HEK293 (cell line): ENCODE data around the gene AAK1.

Experiments used
- CTCF ChIA-PET: fragments of 350-600 bp; formaldehyde crosslinking; extraction: SDS; loops from one replicate; lab custom pipeline; 2021; ENCODE audit warnings: antibody characterized with exemption; lab: Yijun Ruan, JAX
- POLR2A ChIA-PET: fragments of 300-600 bp; formaldehyde crosslinking; extraction: SDS; loops from one replicate; lab custom pipeline; 2020; ENCODE audit warnings: antibody characterized with exemption, inconsistent platforms; lab: Yijun Ruan, JAX
- H3K27ac ChIP-seq: fragments of 200-500 bp; sonication (Bioruptor generic); 2 replicates; pipeline ENCODE4 v1.5.1; 2014; ENCODE audit warnings: low read depth, low read length, control low read depth, inconsistent platforms; ENCODE audit errors: extremely low read depth
- H3K36me3 ChIP-seq, 2 experiments: fragments of 200-500 bp in 1 of 2; sonication (Bioruptor generic) in 1 of 2; 1 replicate in 1 of 2; 2 replicates in 1 of 2; pipeline ENCODE4 v1.5.1; 2014 to 2017; ENCODE audit warnings: inconsistent platforms in 2 of 2, low read length in 2 of 2; ENCODE audit not compliant: control insufficient read depth in 2 of 2, insufficient read depth in 1 of 2
- H3K4me1 ChIP-seq: fragments of 200-500 bp; sonication (Bioruptor generic); 2 replicates; pipeline ENCODE4 v1.5.1; 2014; ENCODE audit warnings: mild to moderate bottlenecking, low read length, inconsistent platforms; ENCODE audit not compliant: control insufficient read depth, insufficient read depth
- H3K4me3 ChIP-seq: 2 replicates; pipeline ENCODE4 v1.5.1; 2011; ENCODE audit warnings: low read depth, mild to moderate bottlenecking, control low read depth, low read length, moderate library complexity
- H3K9me3 ChIP-seq: fragments of 200-500 bp; sonication (Bioruptor generic); 2 replicates; pipeline ENCODE4 v1.5.1; 2014; ENCODE audit warnings: low read depth, low read length, inconsistent platforms; ENCODE audit not compliant: control insufficient read depth, insufficient read depth
- BCL11B ChIP-seq: fragments of 450-650 bp; formaldehyde crosslinking; IDR thresholded peaks from 2 replicates; pipeline ENCODE4 v1.5.1; 2016; ENCODE audit warnings: low read depth, missing biosample characterization, missing genetic modification characterization
- EGR2 ChIP-seq: fragments of 450-650 bp; formaldehyde crosslinking; IDR thresholded peaks from 2 replicates; pipeline ENCODE4 v1.5.1; 2016; ENCODE audit warnings: low read depth, missing biosample characterization, missing genetic modification characterization
- GLI2 ChIP-seq: fragments of 450-650 bp; formaldehyde crosslinking; IDR thresholded peaks from 2 replicates; pipeline ENCODE4; 2017; ENCODE audit warnings: missing biosample characterization, missing genetic modification characterization, low read depth, borderline replicate concordance
- GLIS2 ChIP-seq: fragments of 450-650 bp; formaldehyde crosslinking; IDR thresholded peaks from 2 replicates; pipeline ENCODE4 v1.5.1; 2016; ENCODE audit warnings: missing biosample characterization, missing genetic modification characterization
- KLF16 ChIP-seq: fragments of 450-650 bp; formaldehyde crosslinking; IDR thresholded peaks from 2 replicates; pipeline ENCODE4 v1.5.1; 2017; ENCODE audit warnings: missing biosample characterization, missing genetic modification characterization
- PRDM6 ChIP-seq: fragments of 450-650 bp; formaldehyde crosslinking; IDR thresholded peaks from 2 replicates; pipeline ENCODE4 v1.5.1; 2017; ENCODE audit warnings: missing biosample characterization, missing genetic modification characterization
- REST ChIP-seq: fragments of 450-650 bp; formaldehyde crosslinking; IDR thresholded peaks from 2 replicates; pipeline ENCODE4 v1.5.1; 2016; ENCODE audit warnings: missing biosample characterization, missing genetic modification characterization
- SCRT1 ChIP-seq: fragments of 450-650 bp; formaldehyde crosslinking; IDR thresholded peaks from 2 replicates; pipeline ENCODE4 v1.5.1; 2016; ENCODE audit warnings: missing biosample characterization, missing genetic modification characterization, borderline replicate concordance
- SCRT2 ChIP-seq: fragments of 450-650 bp; formaldehyde crosslinking; IDR thresholded peaks from 2 replicates; pipeline ENCODE4 v1.5.1; 2016; ENCODE audit warnings: missing biosample characterization, missing genetic modification characterization
- ZBTB21 ChIP-seq: fragments of 450-650 bp; formaldehyde crosslinking; IDR thresholded peaks from 2 replicates; pipeline ENCODE4 v1.5.1; 2017; ENCODE audit warnings: missing biosample characterization, missing genetic modification characterization
- ZBTB7A ChIP-seq: fragments of 450-650 bp; formaldehyde crosslinking; IDR thresholded peaks from 2 replicates; pipeline ENCODE4 v1.5.1; 2016; ENCODE audit warnings: low read depth, missing biosample characterization, missing genetic modification characterization
- ZFP41 ChIP-seq: fragments of 450-650 bp; formaldehyde crosslinking; IDR thresholded peaks from 2 replicates; pipeline ENCODE4 v1.5.1; 2016; ENCODE audit warnings: missing biosample characterization, missing genetic modification characterization, borderline replicate concordance
- ZNF133 ChIP-seq: fragments of 450-650 bp; formaldehyde crosslinking; IDR thresholded peaks from 2 replicates; pipeline ENCODE4 v1.5.1; 2016; ENCODE audit warnings: missing biosample characterization, missing genetic modification characterization
- ZNF138 ChIP-seq: fragments of 450-650 bp; formaldehyde crosslinking; IDR thresholded peaks from 2 replicates; pipeline ENCODE4 v1.5.1; 2016; ENCODE audit warnings: missing biosample characterization, missing genetic modification characterization, borderline replicate concordance
- ZNF184 ChIP-seq: fragments of 450-650 bp; IDR thresholded peaks from 2 replicates; pipeline ENCODE4 v1.5.1; 2018; ENCODE audit warnings: missing biosample characterization, mild to moderate bottlenecking, missing genetic modification characterization
- ZNF214 ChIP-seq: fragments of 450-650 bp; formaldehyde crosslinking; IDR thresholded peaks from 2 replicates; pipeline ENCODE4 v1.5.1; 2017; ENCODE audit warnings: missing biosample characterization, mild to moderate bottlenecking, missing genetic modification characterization, borderline replicate concordance
- ZNF223 ChIP-seq: fragments of 450-650 bp; formaldehyde crosslinking; IDR thresholded peaks from 2 replicates; pipeline ENCODE4 v1.5.1; 2016; ENCODE audit warnings: missing biosample characterization, missing genetic modification characterization
- ZNF274 ChIP-seq, 2 experiments: fragments of 200-500 bp in 1 of 2; fragments of 450-650 bp in 1 of 2; sonication (Bioruptor generic) in 1 of 2; formaldehyde crosslinking in 1 of 2; IDR thresholded peaks; 2 replicates each; pipeline versions ENCODE4 v1.5.1 to v1.6.1; 2014 to 2016; ENCODE audit warnings: borderline replicate concordance in 1 of 2, inconsistent platforms in 1 of 2, low read length in 1 of 2, missing biosample characterization in 1 of 2, missing genetic modification characterization in 1 of 2
- ZNF529 ChIP-seq: fragments of 450-650 bp; formaldehyde crosslinking; IDR thresholded peaks from 2 replicates; pipeline ENCODE4 v1.5.1; 2017; ENCODE audit warnings: missing genetic modification characterization, missing biosample characterization; ENCODE audit not compliant: insufficient replicate concordance
- ZNF610 ChIP-seq: fragments of 450-650 bp; formaldehyde crosslinking; IDR thresholded peaks from 2 replicates; pipeline ENCODE4 v1.5.1; 2016; ENCODE audit warnings: missing biosample characterization, missing genetic modification characterization, borderline replicate concordance
- ZNF626 ChIP-seq: fragments of 450-650 bp; sonication (Bioruptor Pico); formaldehyde crosslinking; IDR thresholded peaks from 2 replicates; pipeline ENCODE4 v1.5.1; 2018; ENCODE audit warnings: missing biosample characterization, missing genetic modification characterization, inconsistent platforms

Gene AAK1

GRCh38 chr2:69692424-69692823 is 48.9 kb upstream of the AAK1 start:
- Histone ChIP-seq H3K36me3 (no peaks in the 10 kb centered on the region), H3K27ac (no peak overlapping the region), H3K4me1 (peaks cover 7% of the 10 kb centered on the region), H3K4me3 (no peak overlapping the region), H3K9me3 (no peaks in the 10 kb centered on the region)
- CTCF ChIA-PET = no interaction called here
- POLR2A ChIA-PET = no interaction called here
- no peak for TF ChIP-seq ZNF626 (tag by site-specific recombination)
- no peak for TF ChIP-seq ZNF529 (tag by site-specific recombination)
- TF ChIP-seq SCRT2 = no peak
- TF ChIP-seq ZNF184 (tag by site-specific recombination) = no peak
- TF ChIP-seq GLIS2 (tag by site-specific recombination) = no peak
- no peak for TF ChIP-seq ZNF133 (tag by site-specific recombination)
- no peak for TF ChIP-seq KLF16 (tag by site-specific recombination)

GRCh38 chr2:69689969-69690368 is 46.4 kb upstream of the AAK1 start:
- no peak overlapping the region for H3K27ac ChIP-seq
- ChIA-PET POLR2A (no interaction called here), CTCF (interaction anchor here (0.9 kb wide), 1 partner anchor 125 kb away, joined by 4 read pairs; no protein-coding TSS in a partner anchor)
- H3K36me3 ChIP-seq = no peaks in the 10 kb centered on the region
- TF ChIP-seq PRDM6 (tag by site-specific recombination) (no peak), GLI2 (tag by site-specific recombination) (no peak), ZBTB21 (no peak), ZBTB7A (tag by site-specific recombination) (no peak), ZNF274 (IDR thresholded peaks at IDR 0.05; ENCODE audit: low read length) (no peak), ZNF274 (tag by site-specific recombination; IDR thresholded peaks at IDR 0.05; ENCODE audit: borderline replicate concordance) (no peak), BCL11B (no peak), ZFP41 (tag by site-specific recombination) (no peak), ZNF214 (tag by site-specific recombination) (no peak), ZNF610 (tag by site-specific recombination) (no peak), REST (tag by site-specific recombination) (no peak), ZNF223 (tag by site-specific recombination) (no peak), ZNF138 (tag by site-specific recombination) (no peak), SCRT1 (no peak), EGR2 (tag by site-specific recombination) (no peak)
- H3K4me3 ChIP-seq = no peak overlapping the region
- H3K9me3 ChIP-seq = no peaks in the 10 kb centered on the region
- H3K4me1 ChIP-seq = peaks cover 4% of the 10 kb centered on the region; the same call in 1 of the 2 replicates
